Pancreas (tissue), 10 donors: ENCODE data around the gene NUDT14. TPM values are rescaled to one million over a fixed set of nuclear protein-coding genes. Genes with fewer than 3 reads are reported as not detected.

Source experiments
- ATAC-seq, 4 donors: fragments of 200-7000 bp; cut with Tn5 transposase; one replicate each; pipeline versions ENCODE4 v1.8.0 to v1.9.1; 2020; ENCODE audit warnings: mild to moderate bottlenecking in 4 of 4, moderate library complexity in 4 of 4
- DNase-seq, 6 donors: peaks; one replicate each; pipeline ENCODE4 v3.0.0-alpha.2; 2020
- FAIRE-seq: peaks from 2 replicates; lab custom pipeline; 2012; peaks lifted over from hg19 to GRCh38; lab: Jason Lieb, UNC
- H3K27ac ChIP-seq, 4 donors: fragments of 200-600 bp; sonication (generic); 1 replicate in 3 of 4; 2 replicates in 1 of 4; pipeline versions ENCODE4 v1.5.0 to v1.8.0; 2020
- H3K27me3 ChIP-seq, 4 donors: fragments of 200-600 bp; one replicate each; pipeline ENCODE4 v1.8.0; 2021
- H3K36me3 ChIP-seq, 3 donors: fragments of 200-600 bp; sonication (generic) in 1 of 3; one replicate each; pipeline versions ENCODE4 v1.5.0 to v1.8.0; 2020 to 2021
- H3K4me1 ChIP-seq, 3 donors: fragments of 200-600 bp; one replicate each; pipeline ENCODE4 v1.8.0; 2021
- H3K4me3 ChIP-seq, 4 donors: fragments of 200-600 bp; sonication (generic) in 2 of 4; one replicate each; pipeline versions ENCODE4 v1.5.0 to v1.8.0; 2020 to 2021
- H3K9me3 ChIP-seq, 4 donors: fragments of 200-600 bp; one replicate each; pipeline ENCODE4 v1.8.0; 2021
- CTCF ChIP-seq, 4 donors: fragments of 200-600 bp; sonication (generic) in 3 of 4; IDR thresholded peaks; one replicate each; pipeline versions ENCODE4 v1.5.0 to v1.8.0; 2021; ENCODE audit warnings: antibody characterized with exemption in 4 of 4
- WGBS, 2 donors: extraction: QIAGEN DNeasy Blood & Tissue Kit; methylation state at CpG; one replicate each; pipeline ENCODE4 v1.1.7; 2013; 5-methylcytosine and 5-hydroxymethylcytosine counted together
- intact Hi-C, 3 donors: fragments of 100-400 bp; cut with DNase I; formaldehyde crosslinking; loops; one replicate each; pipeline versions ENCODE4 v1.11.1 to v1.14.2; 2022
- polyA plus RNA-seq, 2 donors: library from polyadenylated mRNA; stranded (reverse); fragments of 200-250 nt; gene quantifications; one replicate each; pipeline ENCODE4 v1.2.3, GENCODE V29; 2013
- total RNA-seq, 6 donors: library from RNA; stranded (reverse); fragmentation: NEBNext Ultra II Directional in 4 of 6; extraction: Animal tissue kit (Norgen Biotek cat#: 25700) in 4 of 6; gene quantifications; one replicate each; pipeline versions ENCODE4 v1.2.1 to v1.2.4, GENCODE V29; 2021 to 2023
- donor health status: healthy with polysubstance abuse.
- donor health status: DM: no; HTN: no; CAD: no; lungs with moderate emphysema.
- donor health status: DM: no; HTN: no; CAD: no.
- donor health status: control.
- donor health status: control.
- donor health status: Bipolar disorder and iron deficiency.
- donor health status: DM: yes; HTN: yes; CAD: no.
- donor health status: DM: no; HTN: no; CAD: no.
- donor health status: DM: no; HTN: no; CAD: no.
- donor health status: DM: yes; HTN: yes; CAD: no.

NUDT14 gene
- total and polyA plus RNA-seq, 8 donors: 24.7 to 64.9 (median 32.6) TPM

DNA sequence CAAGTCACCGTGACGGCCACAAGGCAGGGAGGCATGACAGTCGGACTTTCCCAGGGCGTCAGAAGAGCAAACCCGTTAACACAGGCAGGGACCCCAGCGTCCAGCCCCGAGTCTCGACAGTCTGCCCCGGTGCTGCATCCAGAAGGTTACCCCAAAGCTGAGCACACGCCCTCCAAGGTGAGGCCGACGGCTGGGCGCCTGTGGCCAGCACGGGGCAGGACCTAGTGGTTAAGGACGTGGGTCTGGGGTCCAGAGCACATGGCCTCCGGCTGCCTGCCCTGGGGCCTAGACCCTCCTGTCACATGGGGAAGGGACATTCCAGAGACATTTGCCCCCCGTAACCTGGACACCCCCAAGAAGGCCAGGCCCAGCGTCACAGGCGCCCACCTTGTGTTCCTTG is 37.5 kb upstream of the NUDT14 start:
- H3K36me3 ChIP-seq: peaks cover 3 to 24% (median 8%) of the 10 kb centered on the region in 3 donors
- no peak for ATAC-seq
- intact Hi-C loops: no loop called here

DNA sequence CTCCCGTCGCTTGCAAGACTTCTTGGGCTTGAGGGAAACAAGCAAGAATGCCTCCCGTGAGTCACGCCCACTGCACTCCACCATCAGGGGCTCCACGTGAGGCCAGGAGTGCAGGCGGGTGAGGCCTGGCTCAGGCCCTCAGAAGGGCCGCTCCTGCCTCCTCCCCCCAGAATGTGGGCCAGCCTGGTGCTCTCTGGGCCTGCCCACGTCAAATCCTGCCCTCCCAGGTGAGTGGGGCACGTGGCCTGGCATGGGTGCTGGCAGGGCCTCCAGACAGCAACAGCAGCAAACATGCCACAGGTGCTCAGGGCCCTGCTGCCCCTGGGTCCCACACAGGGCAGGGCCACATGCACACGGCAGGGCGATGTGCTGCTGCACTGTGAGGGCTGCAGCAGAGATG is 36.7 kb upstream of the NUDT14 start:
- Histone ChIP-seq H3K36me3 (peaks cover 3 to 30% (median 8%) of the 10 kb centered on the region in 3 donors), H3K27ac (no peak overlapping the region), H3K4me3 (no peak overlapping the region), H3K4me1 (no peaks in the 10 kb centered on the region), H3K9me3 (no peaks in the 10 kb centered on the region), H3K27me3 (no peaks in the 10 kb centered on the region)
- 94% methylated on average over 11 of the region's 11 CpGs for WGBS, 2 donors
- TF ChIP-seq CTCF (IDR thresholded peaks at IDR 0.05): no peak
- ATAC-seq: no peak
- no peak for DNase-seq
- no peak for FAIRE-seq
- intact Hi-C loops: no loop called here

More for the DNA sequence above, 37.5 kb upstream of the NUDT14 start:
- no peaks in the 10 kb centered on the region for H3K27me3 ChIP-seq
- no peak for FAIRE-seq
- no peak for DNase-seq
- H3K4me1 ChIP-seq: no peaks in the 10 kb centered on the region
- WGBS, 2 donors: 95 to 98% methylated on average over 19 of the region's 19 CpGs
- H3K4me3 ChIP-seq: no peak overlapping the region
- H3K27ac ChIP-seq: no peak overlapping the region
- no peaks in the 10 kb centered on the region for H3K9me3 ChIP-seq
- no peak for TF ChIP-seq CTCF (IDR thresholded peaks at IDR 0.05)

DNA sequence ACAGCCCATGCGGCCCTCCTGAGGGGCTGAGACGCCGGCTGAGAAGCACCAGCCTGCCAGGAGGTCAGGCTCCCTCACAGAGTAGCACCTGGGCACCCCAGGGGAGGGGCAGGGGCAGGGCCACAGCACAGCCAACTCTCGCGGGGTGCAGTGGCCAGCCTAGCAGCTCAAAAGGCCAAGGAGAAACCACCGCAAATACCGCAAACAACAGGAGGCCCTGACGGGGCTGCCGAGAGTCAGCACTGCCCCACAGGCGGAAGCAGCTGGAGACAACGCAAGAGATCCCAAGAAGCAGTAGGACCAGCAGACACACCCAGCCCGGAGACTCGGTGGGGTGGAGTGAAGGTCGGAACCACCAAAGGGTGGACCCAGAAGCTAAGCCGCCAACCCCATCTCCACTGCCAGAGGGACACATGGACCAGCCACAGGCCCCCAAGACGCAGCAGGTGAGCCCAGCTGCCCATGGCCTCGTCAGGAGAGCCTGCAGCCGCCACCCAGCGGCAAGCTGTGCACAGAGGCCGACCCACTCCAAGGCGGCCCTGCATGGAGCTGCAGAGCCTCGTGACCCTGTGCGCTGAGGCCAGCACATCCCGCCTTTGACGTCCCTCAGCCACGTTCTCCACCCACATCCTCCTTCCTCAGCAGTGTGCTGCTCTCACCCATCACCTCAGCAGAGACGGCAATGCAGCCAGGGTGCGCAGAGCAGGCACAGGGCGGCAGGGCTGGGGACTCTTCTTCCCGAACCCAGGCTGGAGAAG is 35.6 kb upstream of the NUDT14 start:
- intact Hi-C loops: no loop called here
- no peak overlapping the region for H3K4me3 ChIP-seq
- no peak for FAIRE-seq

GRCh38 chr14:105215602-105216001 is 34.5 kb upstream of the NUDT14 start:
- no peak for TF ChIP-seq CTCF (IDR thresholded peaks at IDR 0.05)
- intact Hi-C loops: no loop called here
- FAIRE-seq (no peak), DNase-seq (no peak), ATAC-seq (no peak)
- Histone ChIP-seq H3K9me3 (no peaks in the 10 kb centered on the region), H3K27me3 (no peaks in the 10 kb centered on the region), H3K36me3 (peaks cover 3 to 29% (median 8%) of the 10 kb centered on the region in 3 donors), H3K4me1 (no peaks in the 10 kb centered on the region), H3K4me3 (no peak overlapping the region), H3K27ac (no peak overlapping the region)
- 97 to 100% methylated on average over 3 of the region's 3 CpGs for WGBS, 2 donors

More for the DNA sequence above, 35.6 kb upstream of the NUDT14 start:
- DNase-seq (no peak), ATAC-seq (no peak)
- no peaks in the 10 kb centered on the region for H3K27me3 ChIP-seq
- no peak for TF ChIP-seq CTCF (IDR thresholded peaks at IDR 0.05)
- peaks cover 3 to 34% (median 8%) of the 10 kb centered on the region in 3 donors for H3K36me3 ChIP-seq
- H3K27ac ChIP-seq: no peak overlapping the region
- no peaks in the 10 kb centered on the region for H3K9me3 ChIP-seq
- H3K4me1 ChIP-seq: no peaks in the 10 kb centered on the region
- 90 to 93% methylated on average over 30 of the region's 30 CpGs for WGBS, 2 donors

- FAIRE-seq (no peak), DNase-seq (peak in 1 of 6 donors; percentile 63), ATAC-seq (no peak)
- no peaks in the 10 kb centered on the region for H3K9me3 ChIP-seq
- 87 to 91% methylated on average over 12 to 14 of the region's 14 CpGs for whole genome bisulfite sequencing, 2 donors
- peaks cover 3 to 28% (median 8%) of the 10 kb centered on the region in 3 donors for H3K36me3 ChIP-seq
- H3K4me1 ChIP-seq: no peaks in the 10 kb centered on the region
- intact Hi-C loops: no loop called here
- no peak overlapping the region for H3K4me3 ChIP-seq
- H3K27ac ChIP-seq: no peak overlapping the region
- H3K27me3 ChIP-seq: no peaks in the 10 kb centered on the region
- TF ChIP-seq CTCF (IDR thresholded peaks at IDR 0.05): no peak
Measured at GRCh38 chr14:105214324-105214915, 33.3 kb upstream of the NUDT14 start.
